Upper lobe of right lung (tissue), 1 donor: ENCODE measurements around the gene CFAP161. TPM values are rescaled to one million over a fixed set of nuclear protein-coding genes. Genes with fewer than 3 reads are reported as not detected.
A peak's percentile ranks its signal among the peaks of the same experiment; 100 is the strongest.

Experiments
- ATAC-seq: fragments of 200-7000 bp; cut with Tn5 transposase; one replicate; pipeline ENCODE4 v1.9.1; 2020; ENCODE audit warnings: mild to moderate bottlenecking, moderate library complexity
- DNase-seq: peaks from one replicate; pipeline ENCODE4 v3.0.0-alpha.2; 2020
- H3K27ac ChIP-seq: fragments of 200-600 bp; one replicate; pipeline ENCODE4 v1.8.0; 2022
- H3K27me3 ChIP-seq: fragments of 200-600 bp; one replicate; pipeline ENCODE4 v1.8.0; 2022; ENCODE audit warnings: mild to moderate bottlenecking
- H3K36me3 ChIP-seq: fragments of 200-600 bp; one replicate; pipeline ENCODE4 v1.8.0; 2022
- H3K4me1 ChIP-seq: fragments of 200-600 bp; one replicate; pipeline ENCODE4 v1.8.0; 2022
- H3K4me3 ChIP-seq: fragments of 200-600 bp; one replicate; pipeline ENCODE4 v1.8.0; 2022; ENCODE audit warnings: mild to moderate bottlenecking
- H3K9me3 ChIP-seq: fragments of 200-600 bp; one replicate; pipeline ENCODE4 v1.8.0; 2022
- CTCF ChIP-seq: fragments of 200-600 bp; IDR thresholded peaks from one replicate; pipeline ENCODE4 v1.8.0; 2022; ENCODE audit warnings: antibody characterized with exemption
- intact Hi-C: fragments of 100-400 bp; cut with DNase I; formaldehyde crosslinking; loops from one replicate; pipeline ENCODE4 v1.11.0; 2022
- total RNA-seq: library from RNA; stranded (reverse); fragmentation: NEBNext Ultra II Directional; extraction: Animal tissue kit (Norgen Biotek cat#: 25700); gene quantifications from one replicate; pipeline ENCODE4 v1.2.1, GENCODE V29; 2021
- donor health status: DM: no; HTN: yes; CAD: no; lungs with severe emphysema.

CFAP161 gene
- total RNA-seq, 1 donor from 2014 or later: 1.3 TPM

GRCh38 chr15:81194723-81195122 lies 60.7 kb downstream of the CFAP161 start:
- TF ChIP-seq CTCF: no peak
- H3K36me3 ChIP-seq: no peaks in the 10 kb centered on the region
- no peaks in the 10 kb centered on the region for H3K9me3 ChIP-seq
- no peak overlapping the region for H3K4me3 ChIP-seq
- peak overlapping the region; percentile 43 for H3K27ac ChIP-seq
- no peak for DNase-seq
- intact Hi-C loops: no loop called here
- ATAC-seq: peak; percentile 31
- peaks cover 15% of the 10 kb centered on the region for H3K4me1 ChIP-seq
- no peaks in the 10 kb centered on the region for H3K27me3 ChIP-seq

- peak; percentile 34 for ATAC-seq
- Histone ChIP-seq H3K4me1 (peaks cover 11% of the 10 kb centered on the region), H3K27ac (peak overlapping the region; percentile 43), H3K36me3 (no peaks in the 10 kb centered on the region), H3K4me3 (no peak overlapping the region), H3K9me3 (no peaks in the 10 kb centered on the region), H3K27me3 (no peaks in the 10 kb centered on the region)
- TF ChIP-seq CTCF: no peak
- DNase-seq: no peak
- intact Hi-C loops: no loop called here
Measured at GRCh38 chr15:81195339-81195864, 61.3 kb downstream of the CFAP161 start.

DNA sequence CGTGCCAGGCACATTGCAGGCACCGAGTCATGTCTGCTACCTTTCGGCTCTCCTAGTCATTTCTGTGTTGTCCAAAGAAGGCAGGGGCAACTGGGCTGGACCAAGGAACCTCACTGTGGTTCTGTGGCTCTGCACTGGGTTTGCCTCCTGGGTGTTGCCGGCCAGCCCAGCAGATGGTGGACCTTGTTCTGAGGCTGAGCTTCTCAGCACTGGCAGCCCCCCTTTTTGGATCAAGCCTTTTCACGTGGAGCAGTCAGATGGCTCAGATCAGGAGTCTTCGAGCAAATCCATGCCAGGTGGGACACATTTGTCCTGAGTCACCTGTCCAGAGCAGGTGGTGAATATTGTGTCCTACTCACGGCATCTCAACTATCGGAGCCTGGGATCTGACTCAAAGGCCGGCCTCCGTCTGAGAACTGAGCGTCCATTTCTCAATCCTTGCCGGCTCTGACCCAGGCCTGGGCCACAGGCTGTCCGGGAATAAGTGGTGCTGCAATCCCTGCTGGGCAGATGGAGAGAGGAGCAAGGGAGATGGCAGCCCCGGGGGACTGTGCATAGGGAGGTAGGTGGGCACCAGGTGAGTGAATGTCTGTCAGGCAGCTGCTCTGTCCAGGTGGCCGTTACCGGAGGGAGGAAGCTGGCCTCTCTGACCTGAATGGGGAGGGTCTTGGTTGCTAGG lies 62.6 kb downstream of the CFAP161 start, which contains the start of gene IL16:
Gene IL16, plus strand, starts transcription at position 304 of the 679 bp plus-strand sequence. CDS start 28,521 bp downstream, outside the sequence.
- Histone ChIP-seq H3K27me3 (no peaks in the 10 kb centered on the region), H3K27ac (no peak within 1 kb of the TSS), H3K36me3 (no peaks in the 10 kb centered on the region), H3K4me3 (no peak within 1 kb of the TSS), H3K4me1 (peaks cover 7% of the 10 kb centered on the region), H3K9me3 (no peaks in the 10 kb centered on the region)
- intact Hi-C loops: no loop called here
- no peak for TF ChIP-seq CTCF
- ATAC-seq: no peak
- no peak for DNase-seq

- intact Hi-C loops: no loop called here
- no peak for TF ChIP-seq CTCF
Measured at GRCh38 chr15:81197255-81197630, 63.2 kb downstream of the CFAP161 start.

GRCh38 chr15:81197688-81198281 lies 63.7 kb downstream of the CFAP161 start:
- intact Hi-C loops: no loop called here
- no peak for ATAC-seq
- Histone ChIP-seq H3K27me3 (no peaks in the 10 kb centered on the region), H3K4me3 (no peak overlapping the region), H3K4me1 (peaks cover 7% of the 10 kb centered on the region), H3K27ac (no peak overlapping the region), H3K9me3 (no peaks in the 10 kb centered on the region), H3K36me3 (no peaks in the 10 kb centered on the region)
- no peak for DNase-seq
- TF ChIP-seq CTCF: no peak

More at GRCh38 chr15:81197255-81197630, 63.2 kb downstream of the CFAP161 start:
- ATAC-seq (no peak), DNase-seq (no peak)
- peaks cover 7% of the 10 kb centered on the region for H3K4me1 ChIP-seq
- H3K4me3 ChIP-seq: no peak overlapping the region
- H3K27ac ChIP-seq: no peak overlapping the region
- no peaks in the 10 kb centered on the region for H3K36me3 ChIP-seq
- no peaks in the 10 kb centered on the region for H3K27me3 ChIP-seq
- H3K9me3 ChIP-seq: no peaks in the 10 kb centered on the region

Other genes with a start within 250 kb of the CFAP161 start
- 26.7 TPM for gene MESD, start 144.5 kb upstream of the CFAP161 start, total RNA-seq
- 27.8 TPM for gene TLNRD1, start 133.3 kb upstream of the CFAP161 start, total RNA-seq
- 39.3 TPM for gene IL16, start 62.6 kb downstream of the CFAP161 start, total RNA-seq
- 5.4 TPM for gene STARD5, start 189.9 kb downstream of the CFAP161 start, total RNA-seq
- gene TMC3, start 239.9 kb downstream of the CFAP161 start, total RNA-seq: not detected